GM19452 (cell line): Measurements from ENCODE around the gene TEX36.
"Not testable (repeated sequence)": the region's sequence is repeated elsewhere in the genome, so short reads cannot be mapped to it uniquely, and the experiment has no call there.

Experiments
- ATAC-seq: cut with Tn5 transposase; IDR thresholded peaks from one replicate; pipeline ENCODE4 v1.9.1; 2021; ENCODE audit not compliant: unreplicated experiment

TEX36 gene

GRCh38 chr10:125692601-125693523 lies 9.9 kb upstream of the TEX36 start:
- no peak for ATAC-seq

GRCh38 chr10:125692196-125692595 lies 9.2 kb upstream of the TEX36 start:
- ATAC-seq, result no peak

- ATAC-seq, result no peak
Observed at GRCh38 chr10:125691160-125691981, 8.4 kb upstream of the TEX36 start.

- no peak for ATAC-seq
Observed at GRCh38 chr10:125689955-125690569, 7.1 kb upstream of the TEX36 start.

GRCh38 chr10:125687507-125688185 lies 4.7 kb upstream of the TEX36 start:
- ATAC-seq, result no peak

- no peak for ATAC-seq
Observed at GRCh38 chr10:125684581-125684980, 1.6 kb upstream of the TEX36 start.

GRCh38 chr10:125683821-125684220 lies 858 bp upstream of the TEX36 start:
- ATAC-seq, result no peak

- no peak for ATAC-seq
Observed at GRCh38 chr10:125679436-125679835, 3.5 kb downstream of the TEX36 start.

- no peak for ATAC-seq
Observed at GRCh38 chr10:125672884-125673283, 10.1 kb downstream of the TEX36 start.

- no peak for ATAC-seq
Observed at GRCh38 chr10:125662584-125662983, 20.4 kb downstream of the TEX36 start.

GRCh38 chr10:125661941-125662515 lies 20.9 kb downstream of the TEX36 start:
- no peak for ATAC-seq

- no peak for ATAC-seq
Observed at GRCh38 chr10:125661431-125661940, 21.5 kb downstream of the TEX36 start.

GRCh38 chr10:125659071-125659470 lies 23.9 kb downstream of the TEX36 start:
- ATAC-seq, result no peak

GRCh38 chr10:125656523-125656922 lies 26.4 kb downstream of the TEX36 start:
- ATAC-seq, result no peak

GRCh38 chr10:125653113-125653512 lies 29.9 kb downstream of the TEX36 start:
- ATAC-seq, result not testable (repeated sequence)

- ATAC-seq, result no peak
Observed at GRCh38 chr10:125646311-125646710, 36.7 kb downstream of the TEX36 start.

GRCh38 chr10:125641398-125641797 lies 41.6 kb downstream of the TEX36 start:
- ATAC-seq, result no peak

GRCh38 chr10:125640653-125641052 lies 42.3 kb downstream of the TEX36 start:
- ATAC-seq, result no peak

- no peak for ATAC-seq
Observed at GRCh38 chr10:125639846-125640245, 43.1 kb downstream of the TEX36 start.

- no peak for ATAC-seq
Observed at GRCh38 chr10:125638555-125638954, 44.4 kb downstream of the TEX36 start.
